Thyroid gland (tissue), 4 donors: ENCODE measurements around the gene SGTB. TPM values are rescaled to one million over a fixed set of nuclear protein-coding genes. Genes with fewer than 3 reads are reported as not detected.

Source experiments
- DNase-seq, 2 donors: peaks; one replicate each; pipeline ENCODE4 v3.0.0-alpha.2; 2019
- H3K27ac ChIP-seq, 3 donors: fragments of 200-600 bp; sonication (generic); 1 replicate in 2 of 3; 2 replicates in 1 of 3; pipeline ENCODE4 v1.5.1; 2016 to 2019; ENCODE audit warnings: mild to moderate bottlenecking in 1 of 3, moderate library complexity in 1 of 3
- H3K27me3 ChIP-seq: fragments of 200-600 bp; sonication (generic); one replicate; pipeline ENCODE4 v1.5.1; 2019
- H3K36me3 ChIP-seq, 2 donors: fragments of 200-600 bp; sonication (generic); one replicate each; pipeline ENCODE4 v1.5.1; 2016 to 2019
- H3K4me1 ChIP-seq, 2 donors: fragments of 200-600 bp; sonication (generic); one replicate each; pipeline ENCODE4 v1.5.1; 2017 to 2019
- H3K4me3 ChIP-seq, 3 donors: fragments of 200-600 bp; sonication (generic); replicated peaks in 1 of 3; 1 replicate in 2 of 3; 2 replicates in 1 of 3; pipeline ENCODE4 v1.5.1; 2016; ENCODE audit warnings: mild to moderate bottlenecking in 1 of 3
- H3K9me3 ChIP-seq: fragments of 200-600 bp; sonication (generic); one replicate; pipeline ENCODE4 v1.5.1; 2017
- POLR2A ChIP-seq, 2 donors: fragments of 450-650 bp; IDR thresholded peaks; one replicate each; pipeline ENCODE4 v1.6.1; 2017; ENCODE audit warnings: antibody characterized with exemption in 2 of 2, mild to moderate bottlenecking in 2 of 2, moderate library complexity in 1 of 2
- WGBS, 2 donors: methylation state at CpG; one replicate each; pipeline ENCODE4 v1.1.5; 2017; 5-methylcytosine and 5-hydroxymethylcytosine counted together
- intact Hi-C: fragments of 100-400 bp; cut with DNase I; formaldehyde crosslinking; loops from one replicate; pipeline ENCODE4 v1.15.1; 2023
- total RNA-seq, 4 donors: library from RNA; depleted of rRNA; stranded (reverse); fragments of >200 nt; gene quantifications; one replicate each; pipeline ENCODE4 v1.2.3, GENCODE V29; 2016
- TF ChIP-seq, protein P1 (sequence below), 6 experiments: fragments of 200-600 bp in 3 of 6; fragments of 450-650 bp in 3 of 6; sonication (generic) in 3 of 6; IDR thresholded peaks; one replicate each; pipeline ENCODE4 v1.5.1; 2016 to 2019; ENCODE audit warnings: antibody characterized with exemption in 6 of 6, mild to moderate bottlenecking in 2 of 6, inconsistent platforms in 1 of 6, moderate library complexity in 1 of 6

SGTB gene
- total RNA-seq, 4 donors from 2014 or later, result 5.0 to 12.0 (median 6.3) TPM

DNA sequence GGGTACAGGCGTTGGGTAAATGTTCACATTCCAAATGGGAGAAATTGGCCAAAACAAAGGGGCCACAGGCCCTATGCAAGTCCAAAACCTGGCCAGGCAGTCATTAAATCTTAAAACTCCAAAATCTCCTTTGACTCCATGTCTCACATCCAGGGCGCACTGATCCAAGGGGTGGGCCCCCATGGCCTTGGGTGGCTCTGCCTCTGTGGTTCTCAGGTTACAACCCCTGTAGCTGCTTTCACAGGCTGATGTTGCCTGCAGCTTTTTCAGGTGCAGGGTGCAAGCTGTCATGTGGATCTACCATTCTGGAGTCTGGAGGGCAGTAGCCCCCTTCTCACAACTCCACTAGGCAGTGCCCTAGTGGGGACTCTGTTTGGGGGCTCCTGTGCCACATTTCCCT, 44.9 kb upstream of the SGTB start:
- Histone ChIP-seq H3K27ac (no peak overlapping the region), H3K4me1 (no peaks in the 10 kb centered on the region), H3K4me3 (no peak overlapping the region), H3K27me3 (no peaks in the 10 kb centered on the region), H3K36me3 (no peaks in the 10 kb centered on the region), H3K9me3 (no peaks in the 10 kb centered on the region)
- 100% methylated on average over 2 of the region's 2 CpGs for WGBS, 2 donors
- intact Hi-C loops, result no loop called here
- DNase-seq, result no peak
- TF ChIP-seq POLR2A (IDR thresholded peaks at IDR 0.05), result no peak
- TF ChIP-seq, protein P1, sequence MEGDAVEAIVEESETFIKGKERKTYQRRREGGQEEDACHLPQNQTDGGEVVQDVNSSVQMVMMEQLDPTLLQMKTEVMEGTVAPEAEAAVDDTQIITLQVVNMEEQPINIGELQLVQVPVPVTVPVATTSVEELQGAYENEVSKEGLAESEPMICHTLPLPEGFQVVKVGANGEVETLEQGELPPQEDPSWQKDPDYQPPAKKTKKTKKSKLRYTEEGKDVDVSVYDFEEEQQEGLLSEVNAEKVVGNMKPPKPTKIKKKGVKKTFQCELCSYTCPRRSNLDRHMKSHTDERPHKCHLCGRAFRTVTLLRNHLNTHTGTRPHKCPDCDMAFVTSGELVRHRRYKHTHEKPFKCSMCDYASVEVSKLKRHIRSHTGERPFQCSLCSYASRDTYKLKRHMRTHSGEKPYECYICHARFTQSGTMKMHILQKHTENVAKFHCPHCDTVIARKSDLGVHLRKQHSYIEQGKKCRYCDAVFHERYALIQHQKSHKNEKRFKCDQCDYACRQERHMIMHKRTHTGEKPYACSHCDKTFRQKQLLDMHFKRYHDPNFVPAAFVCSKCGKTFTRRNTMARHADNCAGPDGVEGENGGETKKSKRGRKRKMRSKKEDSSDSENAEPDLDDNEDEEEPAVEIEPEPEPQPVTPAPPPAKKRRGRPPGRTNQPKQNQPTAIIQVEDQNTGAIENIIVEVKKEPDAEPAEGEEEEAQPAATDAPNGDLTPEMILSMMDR (IDR thresholded peaks at IDR 0.05), result no peak

DNA sequence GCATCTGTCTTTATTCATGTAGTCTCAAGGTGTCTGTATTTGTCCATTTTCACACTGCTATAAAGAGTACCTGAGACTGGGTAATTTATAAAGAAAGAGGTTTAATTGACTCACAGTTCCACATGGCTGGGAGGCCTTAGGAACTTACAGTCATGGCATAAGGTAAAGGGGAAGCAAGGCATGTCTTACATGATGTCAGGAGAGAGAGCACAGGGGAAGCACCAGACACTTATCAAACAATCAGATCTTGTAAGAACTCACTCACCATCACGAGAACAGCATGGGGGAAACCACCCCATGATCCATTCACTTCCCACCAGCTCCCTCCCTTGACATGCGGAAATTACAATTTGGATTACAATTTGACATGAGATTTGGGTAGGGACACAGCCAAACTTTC, 44.3 kb upstream of the SGTB start:
- intact Hi-C loops, result no loop called here
- WGBS, 2 donors, result 86 to 97% methylated on average over 2 of the region's 2 CpGs
- no peaks in the 10 kb centered on the region for H3K4me1 ChIP-seq
- H3K27ac ChIP-seq, result no peak overlapping the region
- no peaks in the 10 kb centered on the region for H3K27me3 ChIP-seq
- H3K4me3 ChIP-seq, result no peak overlapping the region
- DNase-seq, result no peak
- H3K9me3 ChIP-seq, result no peaks in the 10 kb centered on the region
- H3K36me3 ChIP-seq, result no peaks in the 10 kb centered on the region
- TF ChIP-seq POLR2A (IDR thresholded peaks at IDR 0.05), result no peak

DNA sequence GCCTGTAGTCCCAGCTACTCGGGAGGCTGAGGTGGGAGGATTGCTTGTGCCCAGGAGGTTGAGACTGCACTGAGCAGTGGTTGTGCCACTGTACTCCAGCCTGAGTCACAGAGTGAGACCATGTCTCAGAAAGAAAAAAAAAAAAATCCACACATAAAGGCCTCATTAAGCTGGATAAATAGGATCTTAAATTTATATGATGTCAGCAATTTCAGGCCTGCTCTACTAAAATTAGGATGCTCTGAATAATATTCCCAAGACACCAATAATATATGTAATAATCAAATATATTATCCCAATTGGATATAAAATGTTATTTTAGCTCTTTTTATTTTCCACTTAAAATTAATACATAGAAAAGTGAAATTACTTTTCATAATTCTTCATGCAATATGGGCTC, 43.7 kb upstream of the SGTB start:
- no peaks in the 10 kb centered on the region for H3K4me1 ChIP-seq
- H3K9me3 ChIP-seq, result no peaks in the 10 kb centered on the region
- H3K4me3 ChIP-seq, result no peak overlapping the region
- no peaks in the 10 kb centered on the region for H3K36me3 ChIP-seq
- TF ChIP-seq POLR2A (IDR thresholded peaks at IDR 0.05), result no peak
- TF ChIP-seq, protein P1 (IDR thresholded peaks at IDR 0.05), result no peak
- 93 to 95% methylated on average over 1 of the region's 1 CpG for WGBS, 2 donors
- no peaks in the 10 kb centered on the region for H3K27me3 ChIP-seq
- DNase-seq, result no peak
- intact Hi-C loops, result no loop called here
- H3K27ac ChIP-seq, result no peak overlapping the region

DNA sequence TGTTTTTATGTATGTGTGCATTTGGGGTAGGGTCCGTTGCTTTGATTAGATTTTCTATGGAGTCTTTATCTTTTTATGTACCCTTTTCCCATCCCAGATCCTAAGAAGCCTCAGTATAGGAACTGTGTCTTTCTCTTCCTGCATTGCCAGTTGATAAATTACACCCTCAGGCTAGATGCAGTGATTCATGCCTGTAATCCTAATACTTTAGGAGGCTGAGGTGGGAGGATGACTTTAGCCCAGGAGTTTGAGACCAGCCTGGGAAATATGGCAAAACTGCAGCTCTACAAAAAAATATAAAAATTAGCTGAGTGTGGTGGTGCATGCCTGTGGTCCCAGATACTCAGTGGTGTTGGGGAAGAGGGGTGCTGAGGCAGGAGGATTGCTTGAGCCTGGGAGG, 40.3 kb upstream of the SGTB start:
- H3K4me1 ChIP-seq, result no peaks in the 10 kb centered on the region
- WGBS, 2 donors, result 94% methylated on average over 1 of the region's 1 CpG
- no peaks in the 10 kb centered on the region for H3K27me3 ChIP-seq
- intact Hi-C loops, result no loop called here
- no peak overlapping the region for H3K27ac ChIP-seq
- no peaks in the 10 kb centered on the region for H3K36me3 ChIP-seq
- no peak overlapping the region for H3K4me3 ChIP-seq
- no peak for DNase-seq
- TF ChIP-seq POLR2A (IDR thresholded peaks at IDR 0.05), result no peak
- TF ChIP-seq, protein P1 (IDR thresholded peaks at IDR 0.05), result no peak
- no peaks in the 10 kb centered on the region for H3K9me3 ChIP-seq

DNA sequence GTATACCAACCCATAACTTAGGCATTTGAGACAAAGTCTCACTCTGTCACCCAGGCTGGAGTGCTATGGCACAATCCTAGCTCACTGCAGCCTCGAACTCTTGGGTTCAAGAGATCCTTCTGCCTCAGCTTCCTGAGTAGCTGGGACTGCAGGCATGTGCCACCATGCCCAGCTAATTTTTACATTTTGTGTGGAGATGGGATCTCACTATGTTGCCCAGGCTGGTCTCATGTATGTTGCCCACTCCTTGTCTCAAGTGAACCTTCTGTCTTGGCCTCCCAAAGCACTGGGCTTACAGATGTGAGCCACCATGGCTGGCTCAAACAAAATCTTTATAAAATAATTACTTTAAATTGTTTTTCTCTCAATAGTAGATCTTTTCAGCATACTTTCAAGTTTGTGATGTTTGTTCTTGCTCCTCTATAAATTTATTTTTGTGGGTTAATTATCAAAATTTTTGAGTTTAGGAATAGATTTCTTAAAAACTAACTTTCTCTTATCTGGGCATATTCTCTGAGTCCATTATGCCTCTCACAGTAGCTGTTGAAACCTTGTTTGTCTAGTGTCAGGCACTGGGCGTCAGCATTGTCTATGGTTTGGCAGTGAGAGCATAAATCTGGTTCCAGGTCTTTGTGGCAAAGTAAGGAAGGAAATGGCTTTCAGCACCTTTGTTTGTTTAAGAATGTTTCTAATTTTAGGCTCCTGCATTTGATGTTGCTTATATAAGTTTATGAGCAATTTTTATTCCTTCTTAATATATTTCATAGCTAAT, 38.8 kb upstream of the SGTB start:
- no peaks in the 10 kb centered on the region for H3K4me1 ChIP-seq
- peak overlapping the region in 1 of 3 donors; percentile 24 for H3K27ac ChIP-seq
- H3K36me3 ChIP-seq, result no peaks in the 10 kb centered on the region
- WGBS, 2 donors, result 54 to 65% methylated on average over 2 of the region's 2 CpGs
- no peaks in the 10 kb centered on the region for H3K9me3 ChIP-seq
- intact Hi-C loops, result no loop called here
- peak; percentile 52 to 68 for DNase-seq
- no peaks in the 10 kb centered on the region for H3K27me3 ChIP-seq
- no peak for TF ChIP-seq POLR2A (IDR thresholded peaks at IDR 0.05)
- TF ChIP-seq, protein P1 (IDR thresholded peaks at IDR 0.05), result peak in 4 of 6 experiments; percentile 26 to 56 (median 42)
- H3K4me3 ChIP-seq, result no peak overlapping the region
